Right lobe of liver (tissue), 4 donors: ENCODE data around the gene ECI1.

ENCODE experiments used
- CTCF ChIP-seq, 4 donors: fragments of 200-600 bp in 3 of 4; fragments of 450-650 bp in 1 of 4; IDR thresholded peaks; one replicate each; pipeline versions ENCODE4 v1.5.1 to v1.8.0; 2016 to 2022; ENCODE audit warnings: antibody characterized with exemption in 4 of 4, mild to moderate bottlenecking in 2 of 4
- POLR2A ChIP-seq: fragments of 450-650 bp; IDR thresholded peaks from one replicate; pipeline ENCODE4 v1.6.1; 2017; ENCODE audit warnings: antibody characterized with exemption, mild to moderate bottlenecking
- donor health status: DM: no; HTN: no; CAD: no.
- donor health status: DM: no; HTN: no; CAD: no.
- donor health status: DM: no; HTN: yes; CAD: no.

- TF ChIP-seq CTCF (IDR thresholded peaks at IDR 0.05), result no peak
- TF ChIP-seq POLR2A, result no peak
These were observed 54.3 kb downstream of the ECI1 start for GRCh38 chr16:2196981-2197511.
